ENCODE results near the gene DSG4.

- no peak for TF ChIP-seq CTCF (IDR thresholded peaks at IDR 0.05)
- no peak for TF ChIP-seq POLR2AphosphoS5 (IDR thresholded peaks at IDR 0.05)
- no peak for TF ChIP-seq EP300 (IDR thresholded peaks at IDR 0.05; ENCODE audit: low read depth)
Observed at GRCh38 chr18:31446854-31447253, 70.3 kb downstream of the DSG4 start.

All from transverse colon (tissue), 4 donors.